NB4 (cell line): ENCODE measurements around the gene PASK.

Source experiments
- DNase-seq: peaks from one replicate; pipeline ENCODE4 v3.0.0; 2010; ENCODE audit warnings: low read depth
- H3K4me3 ChIP-seq: one replicate; pipeline ENCODE4 v1.5.1; 2011; ENCODE audit warnings: mild to moderate bottlenecking, low read depth, low read length, moderate library complexity
- CTCF ChIP-seq: IDR thresholded peaks from one replicate; pipeline ENCODE4 v1.5.1; 2012; ENCODE audit warnings: low read depth, low read length
- MAX ChIP-seq: IDR thresholded peaks from 2 replicates; pipeline ENCODE4 v1.6.1; 2011; ENCODE audit warnings: low read depth, low read length
- MYC ChIP-seq: IDR thresholded peaks from 2 replicates; pipeline ENCODE4 v1.6.1; 2011; ENCODE audit warnings: low read depth, low read length
- POLR2A ChIP-seq: IDR thresholded peaks from 2 replicates; pipeline ENCODE4 v1.6.1; 2011; ENCODE audit warnings: mild to moderate bottlenecking; ENCODE audit not compliant: insufficient read length; ENCODE audit errors: extremely low read depth

PASK gene

GRCh38 chr2:241091201-241091600 is 58.1 kb downstream of the PASK start:
- no peak overlapping the region for H3K4me3 ChIP-seq
- TF ChIP-seq MAX (no peak), POLR2A (no peak), MYC (no peak), CTCF (no peak)
- no peak for DNase-seq

- no peak overlapping the region for H3K4me3 ChIP-seq
- TF ChIP-seq POLR2A (no peak), MAX (no peak), MYC (no peak)
- DNase-seq = no peak
These were observed 60.2 kb downstream of the PASK start for GRCh38 chr2:241088791-241089732.

GRCh38 chr2:241088376-241088775 is 60.9 kb downstream of the PASK start:
- no peak for DNase-seq
- TF ChIP-seq MYC (no peak), POLR2A (no peak)
- H3K4me3 ChIP-seq = no peak overlapping the region

- DNase-seq = no peak
- TF ChIP-seq MYC (no peak), MAX (no peak), POLR2A (no peak), CTCF (no peak)
- no peak overlapping the region for H3K4me3 ChIP-seq
These were observed 61.6 kb downstream of the PASK start for GRCh38 chr2:241087420-241088268.

GRCh38 chr2:241084856-241085444 is 64.3 kb downstream of the PASK start:
- no peak overlapping the region for H3K4me3 ChIP-seq
- no peak for TF ChIP-seq POLR2A
- no peak for TF ChIP-seq MAX
- TF ChIP-seq CTCF = no peak
- DNase-seq = no peak

GRCh38 chr2:241083091-241083415 is 66.2 kb downstream of the PASK start:
- TF ChIP-seq CTCF (no peak), MYC (no peak), MAX (no peak), POLR2A (no peak)
- DNase-seq = no peak
- H3K4me3 ChIP-seq = no peak overlapping the region
